ENCODE measurements around the gene GFPT1.
"Not testable (repeated sequence)": the region's sequence is repeated elsewhere in the genome, so short reads cannot be mapped to it uniquely, and the experiment has no call there.

Gene GFPT1

DNA sequence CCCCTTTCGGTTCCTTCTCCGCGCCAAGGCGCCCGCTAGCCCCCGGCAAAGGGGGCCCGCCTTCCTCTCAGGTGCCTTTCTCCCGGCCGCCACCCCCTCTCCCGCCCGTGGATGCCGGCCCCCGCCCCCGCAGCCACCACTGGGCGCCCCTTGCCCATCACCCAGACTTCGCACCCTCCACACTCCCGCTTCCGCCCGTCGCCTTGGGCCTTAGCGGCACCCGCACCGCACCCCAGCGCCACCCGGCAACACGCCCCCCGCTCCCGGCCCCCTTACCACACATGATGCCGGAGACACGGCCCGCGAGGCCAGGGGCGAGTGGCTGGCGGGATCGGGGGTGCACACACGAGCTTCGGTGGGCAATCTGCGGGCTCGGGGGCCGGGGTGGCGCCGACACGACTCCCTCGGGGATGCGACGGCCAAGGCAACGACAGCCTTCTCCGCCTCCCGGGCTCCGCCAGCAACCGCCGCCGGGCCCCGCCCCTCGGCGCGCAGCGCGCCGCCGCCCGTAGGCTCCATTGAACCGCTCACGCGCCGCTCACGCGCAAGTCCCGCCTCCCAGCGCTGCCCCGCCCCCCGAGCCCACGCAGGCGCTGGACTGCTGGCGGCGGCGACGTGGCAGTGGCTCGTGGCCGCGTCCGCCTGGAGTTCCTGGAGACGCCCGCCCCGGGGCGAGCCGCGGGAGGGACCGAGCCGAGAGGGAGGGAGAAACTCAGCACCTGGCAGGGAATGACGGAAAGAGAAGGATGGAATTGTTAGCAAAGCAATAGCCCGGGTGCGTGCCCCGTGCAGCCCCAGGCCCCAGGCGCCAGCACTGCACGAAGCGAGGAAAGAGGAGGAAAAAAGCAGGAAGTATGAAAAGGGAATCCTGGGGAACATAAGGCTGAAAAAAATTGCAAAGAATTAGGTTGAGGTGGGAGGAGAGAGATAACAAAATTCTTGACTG lies at the start of gene GFPT1:
Gene GFPT1, minus strand, starts transcription at position 439 of the 946 bp plus-strand sequence. Its CDS starts 156 bp downstream, at position 283.
- peak; percentile 82 for DNase-seq

DNA sequence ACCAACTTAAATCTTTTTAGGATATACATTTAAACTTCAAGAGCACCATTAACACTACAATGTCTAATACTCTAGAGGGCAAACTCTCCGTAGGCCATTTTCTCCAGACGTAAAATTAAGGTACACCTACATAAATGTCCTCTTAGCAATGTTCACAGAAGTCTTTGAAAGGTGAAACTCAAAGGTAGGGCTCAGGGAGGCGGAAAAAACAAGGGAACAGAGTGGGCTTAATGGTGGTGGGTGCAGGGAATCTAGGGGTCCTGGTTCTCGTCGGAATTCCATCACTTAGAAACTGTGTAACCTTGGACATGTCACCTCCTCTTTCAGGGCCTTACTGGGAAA lies 49.5 kb upstream of the GFPT1 start:
- DNase-seq, result no peak

DNA sequence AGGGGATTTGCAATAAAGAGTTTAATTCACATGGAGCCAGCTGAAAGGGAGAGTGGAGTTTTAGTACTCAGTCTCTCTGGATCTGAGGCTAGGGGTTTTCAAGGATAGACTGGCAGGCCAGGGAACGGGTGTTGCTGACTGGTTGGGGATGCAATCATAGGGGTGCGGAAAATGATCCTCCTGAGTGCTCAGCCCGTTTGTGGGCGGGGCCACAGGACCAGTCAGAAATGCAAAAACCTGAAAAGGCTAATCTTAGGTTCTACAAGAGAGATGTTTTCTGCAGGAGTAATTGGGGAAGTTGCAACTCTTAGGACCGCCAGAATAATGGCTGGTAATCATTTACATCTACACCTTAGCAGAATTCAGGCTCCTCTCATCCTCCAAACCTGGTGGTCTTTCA lies 47.7 kb upstream of the GFPT1 start:
- no peak for DNase-seq

DNA sequence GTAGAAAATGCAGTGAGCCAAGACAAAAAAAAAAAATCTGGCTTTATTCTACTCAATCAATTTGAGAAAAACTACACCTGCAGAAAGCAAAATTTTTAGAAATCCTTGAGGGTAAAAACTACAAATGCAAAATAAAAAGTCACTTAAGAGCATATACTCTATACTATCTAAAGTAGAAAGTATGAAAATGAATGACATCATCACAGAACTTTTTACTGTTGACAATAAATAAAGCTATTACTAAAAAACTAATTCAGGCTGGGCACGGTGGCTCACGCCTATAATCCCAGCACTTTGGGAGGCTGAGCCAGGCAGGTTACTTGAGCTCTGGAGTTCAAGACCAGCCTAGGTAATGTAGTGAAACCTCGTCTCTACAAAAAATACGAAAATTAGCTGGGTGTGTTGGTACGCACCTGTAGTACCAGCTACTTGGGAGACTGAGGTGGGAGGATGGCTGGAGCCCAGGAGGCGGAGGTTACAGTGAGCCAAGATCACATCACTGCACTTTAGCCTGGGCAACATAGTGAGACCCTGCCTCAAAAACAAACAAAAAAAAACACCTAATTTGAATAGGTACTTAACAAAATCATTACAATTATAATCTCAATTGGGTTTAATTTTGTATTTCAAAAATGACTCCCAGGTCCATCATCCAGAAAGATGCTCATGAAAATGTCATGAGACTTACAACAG lies 42.6 kb upstream of the GFPT1 start:
- no peak for DNase-seq

DNA sequence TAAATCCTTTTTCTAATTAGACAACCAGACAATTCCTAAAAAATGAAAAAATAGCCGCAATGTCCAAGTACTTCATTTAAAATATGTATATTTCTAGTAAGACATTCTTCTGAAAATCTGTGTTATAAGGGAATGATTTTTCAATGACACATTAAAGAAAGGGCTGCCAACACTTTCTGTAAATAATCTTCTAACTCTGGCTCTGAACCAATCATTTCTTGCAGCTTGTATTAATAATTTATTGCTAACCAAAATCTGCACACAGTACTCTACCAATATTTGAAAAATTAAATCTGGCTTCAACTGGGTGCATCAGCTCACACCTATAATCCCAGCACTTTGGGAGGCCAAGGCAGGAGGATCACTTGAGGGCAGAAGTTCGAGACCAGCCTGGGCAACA lies 42.0 kb upstream of the GFPT1 start:
- DNase-seq, result no peak

DNA sequence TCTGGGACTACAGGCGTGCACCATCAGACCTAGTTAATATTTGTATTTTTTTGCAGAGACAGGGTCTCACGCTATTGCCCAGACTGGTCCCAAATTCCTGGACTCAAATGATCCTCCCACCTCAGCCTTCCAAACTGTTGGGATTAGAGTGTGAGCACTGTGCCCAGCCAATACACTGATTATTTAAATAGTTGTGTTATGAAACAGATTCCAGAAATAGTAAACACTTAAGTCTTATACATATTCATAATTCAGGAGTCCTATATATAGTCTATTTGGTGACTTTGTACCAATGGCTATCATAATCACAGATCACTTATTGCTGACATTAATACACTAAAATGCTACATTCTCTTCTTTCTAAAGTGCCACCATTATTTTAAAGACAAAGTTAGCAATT lies 37.4 kb upstream of the GFPT1 start:
- DNase-seq, result no peak

DNA sequence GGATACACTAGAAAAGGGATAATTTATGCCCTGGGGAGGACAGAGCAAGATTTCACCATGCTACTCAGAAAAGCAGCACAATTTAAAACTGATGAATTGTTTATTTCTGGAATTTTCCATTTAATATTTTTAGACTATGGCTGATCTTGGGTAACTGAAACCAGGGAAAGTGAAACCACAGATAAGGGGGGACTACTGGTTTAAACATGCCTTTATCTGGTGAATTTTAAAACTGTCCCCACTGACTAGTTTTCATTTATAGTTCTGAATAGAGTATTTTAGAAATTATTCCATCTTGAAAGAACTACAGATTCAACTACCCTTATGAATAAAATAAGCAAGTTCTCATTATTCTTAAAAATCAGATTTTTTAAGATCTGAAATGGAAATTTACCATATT lies 35.2 kb upstream of the GFPT1 start:
- no peak for DNase-seq

DNA sequence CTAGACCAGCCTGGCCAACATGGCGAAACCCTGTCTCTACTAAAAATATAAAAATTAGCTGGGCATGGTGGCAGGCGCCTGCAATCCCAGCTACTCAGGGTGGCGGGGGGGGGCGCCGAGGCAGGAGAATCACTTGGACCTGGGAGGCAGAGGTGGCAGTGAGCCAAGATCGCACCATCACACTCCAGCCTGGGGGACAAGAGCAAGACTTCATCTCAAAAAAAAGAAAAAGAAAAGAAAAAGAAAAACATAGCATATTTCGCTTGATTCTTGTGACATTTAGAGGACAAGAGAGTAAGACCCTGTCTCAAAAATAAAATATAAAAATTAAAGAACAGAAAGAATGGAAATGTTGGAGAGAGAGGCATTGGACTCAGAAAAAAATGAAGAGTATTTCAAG lies 32.1 kb upstream of the GFPT1 start:
- not testable (repeated sequence) for DNase-seq

DNA sequence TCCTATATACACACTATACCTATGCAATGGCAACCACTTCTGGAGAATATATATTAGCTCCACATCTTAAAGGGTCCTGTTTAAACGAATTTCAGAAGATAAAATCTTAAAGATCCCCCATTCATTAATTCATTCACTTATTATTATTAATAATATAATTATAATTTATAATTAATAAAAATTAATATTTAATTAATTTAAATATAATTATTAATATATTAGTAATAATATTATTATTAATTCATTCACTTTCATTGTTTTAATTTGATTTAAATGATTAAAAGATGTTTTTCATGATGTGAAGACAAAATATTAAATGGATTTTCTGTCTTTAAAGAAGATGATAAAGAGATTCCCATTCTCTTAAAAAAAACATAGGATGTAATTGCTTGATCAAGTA lies 29.1 kb upstream of the GFPT1 start:
- DNase-seq, result no peak

DNA sequence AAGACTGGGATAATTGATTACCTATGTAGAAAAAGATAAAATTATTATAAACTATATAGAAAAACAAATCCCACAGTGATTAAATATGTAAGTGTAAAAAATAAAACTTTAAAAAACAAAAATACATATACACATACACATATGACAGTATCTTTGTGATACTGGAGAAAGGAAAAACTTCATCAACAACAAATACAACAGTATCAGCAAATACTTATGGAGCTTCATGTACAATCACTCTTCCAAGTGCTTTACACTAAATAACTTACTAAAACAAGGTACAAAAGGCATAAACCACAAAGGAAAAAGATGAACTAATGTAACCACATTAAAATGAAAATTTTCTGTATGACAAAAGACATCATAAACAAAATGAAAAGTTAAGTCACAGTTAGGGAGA lies 24.1 kb upstream of the GFPT1 start:
- DNase-seq, result no peak

DNA sequence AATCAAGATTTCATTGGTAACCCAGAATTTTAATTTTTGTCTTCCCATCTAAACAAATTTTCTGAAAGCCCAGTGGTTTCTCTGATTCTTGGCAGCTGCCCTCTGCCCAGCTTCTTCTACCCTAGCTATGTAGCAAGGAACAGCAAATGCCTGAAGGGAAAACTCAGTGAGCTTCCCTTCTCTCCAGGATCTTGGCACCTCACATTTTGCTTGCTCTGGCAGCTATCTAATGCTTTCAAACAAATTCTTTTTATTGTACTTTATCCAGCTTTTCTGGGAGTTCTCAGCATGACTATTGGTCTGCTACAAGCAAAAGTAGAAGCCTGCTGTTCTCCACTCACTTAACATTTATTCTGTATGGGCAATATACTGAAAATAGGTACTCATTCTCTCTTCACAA lies 18.3 kb upstream of the GFPT1 start:
- DNase-seq, result no peak

DNA sequence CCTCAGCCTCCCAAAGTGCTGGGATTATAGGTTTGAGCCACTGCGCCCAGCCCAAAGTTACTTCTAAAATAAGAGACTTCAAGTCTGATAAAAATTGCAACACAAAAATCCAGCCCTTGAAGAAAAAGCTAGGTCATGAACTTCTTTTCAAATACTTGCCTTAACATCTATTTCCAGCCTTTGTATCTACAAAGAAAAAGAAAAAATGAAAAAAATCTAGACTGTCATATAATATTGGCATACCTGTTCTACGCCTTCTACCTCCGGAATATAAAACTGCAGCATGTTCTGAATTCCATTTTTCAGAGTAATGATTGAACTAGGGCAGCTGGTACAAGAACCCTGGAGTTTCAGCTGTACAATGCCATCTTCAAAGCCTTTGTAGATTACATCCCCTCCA lies 13.1 kb upstream of the GFPT1 start:
- no peak for DNase-seq

DNA sequence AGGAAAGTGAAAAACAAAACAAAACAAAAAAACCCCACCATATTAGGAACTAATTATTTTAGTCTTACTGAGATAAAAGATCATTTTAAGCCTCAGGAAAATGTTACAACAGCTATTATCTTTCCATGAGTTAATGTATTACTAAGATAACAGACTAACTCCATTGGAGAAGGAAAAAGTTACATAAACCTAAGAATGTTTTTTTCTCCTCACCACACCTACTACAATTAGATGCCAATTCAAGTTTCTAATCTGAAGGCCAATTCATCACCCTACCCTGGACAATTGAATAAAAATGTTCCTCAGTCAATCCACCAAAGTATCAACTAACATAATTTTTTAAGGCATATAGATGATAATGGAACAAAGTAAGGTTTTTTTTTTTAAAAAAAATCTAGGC lies 10.2 kb upstream of the GFPT1 start:
- no peak for DNase-seq

DNA sequence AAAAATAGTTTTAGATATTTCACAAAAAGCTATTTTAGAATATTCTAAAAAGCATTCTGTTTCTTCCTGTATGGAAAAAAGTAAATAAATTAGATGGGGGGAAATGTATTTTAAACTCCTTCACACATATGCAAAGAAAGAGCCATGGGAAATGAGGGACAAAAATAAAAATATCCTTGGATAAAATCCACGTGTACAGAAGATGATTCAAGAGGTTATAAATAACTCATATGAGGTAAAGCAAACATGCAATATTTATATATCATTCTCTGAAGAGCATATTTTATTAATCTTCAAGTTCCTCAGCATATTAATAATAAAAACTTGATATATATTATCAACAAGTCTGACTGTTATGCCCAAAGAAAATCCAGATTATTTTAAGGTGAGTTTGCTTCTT lies 8.8 kb upstream of the GFPT1 start:
- DNase-seq, result no peak

DNA sequence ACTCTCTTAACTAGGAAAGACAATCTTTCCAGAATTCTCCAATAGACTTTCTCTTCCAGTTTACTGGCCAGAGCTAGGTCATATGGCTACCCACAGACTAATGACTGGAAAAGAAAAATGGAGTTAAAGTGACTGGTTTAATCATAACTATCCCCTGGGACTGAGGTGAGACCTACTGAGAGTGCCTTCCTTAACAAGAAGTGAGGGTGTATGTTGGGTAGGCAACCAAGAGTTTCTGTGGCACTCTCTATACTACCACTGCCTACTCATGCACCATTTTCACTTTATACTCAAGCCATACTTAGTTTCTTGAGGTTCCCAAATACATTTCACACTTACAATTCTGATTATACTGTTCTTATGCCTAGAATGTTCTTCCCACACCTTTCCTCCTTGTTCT lies 6.9 kb upstream of the GFPT1 start:
- DNase-seq, result no peak

DNA sequence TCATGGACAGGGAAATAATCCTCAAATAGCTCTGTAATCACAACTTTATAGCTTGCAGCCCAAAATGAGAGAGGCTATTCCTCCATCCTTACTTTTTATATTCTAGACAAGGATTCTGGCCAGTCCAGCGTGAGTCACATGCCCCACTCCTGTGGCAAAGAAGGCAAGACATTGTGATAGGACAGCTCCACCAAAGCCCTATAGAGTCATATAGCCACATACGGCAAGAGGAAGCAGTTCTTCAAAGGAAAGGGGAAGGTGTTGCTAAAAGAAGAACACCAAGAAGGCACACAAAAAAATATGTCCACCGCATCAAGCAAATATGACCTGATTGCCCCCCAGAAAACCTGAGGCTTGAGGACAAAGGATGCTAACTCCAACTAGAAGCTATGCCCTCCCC lies 3.4 kb upstream of the GFPT1 start:
- no peak for DNase-seq

DNA sequence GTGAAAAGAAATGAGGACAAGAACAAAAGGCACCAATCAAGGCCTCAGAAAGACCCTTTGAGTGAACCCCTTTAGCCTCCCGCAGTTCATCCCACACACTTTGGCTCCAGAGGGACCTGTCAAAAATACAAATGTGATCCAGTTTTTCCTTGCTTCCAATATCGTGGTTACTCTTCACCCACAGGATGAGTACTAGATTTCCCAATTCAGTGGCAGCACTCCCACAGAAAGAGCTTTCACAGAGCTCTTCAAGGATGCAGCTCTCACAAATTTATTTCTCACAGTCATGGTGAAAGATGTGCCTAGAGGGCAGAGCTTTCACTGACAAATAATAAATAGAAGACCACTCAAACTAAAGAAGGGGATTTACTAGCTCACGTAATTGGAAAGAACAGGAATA lies 3.0 kb upstream of the GFPT1 start:
- no peak for DNase-seq

DNA sequence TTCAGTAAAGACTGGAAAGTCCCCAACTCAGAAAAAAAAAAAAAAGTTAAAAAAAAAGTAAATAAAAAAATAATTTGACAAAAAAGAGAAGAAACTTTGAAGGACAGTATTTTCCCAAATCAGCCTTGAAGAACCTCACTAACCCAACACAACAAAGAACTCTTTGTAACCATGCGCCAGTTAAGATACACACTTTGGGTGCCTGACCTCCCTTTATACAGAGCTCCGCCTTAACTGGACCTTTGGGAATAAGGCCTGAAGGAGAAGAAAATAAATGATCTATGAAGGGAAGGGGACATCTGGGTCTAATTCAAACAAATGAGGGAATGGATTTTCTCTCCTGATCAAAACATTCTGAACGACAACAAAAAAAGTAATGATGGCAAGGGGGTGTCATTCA lies 2.2 kb upstream of the GFPT1 start:
- DNase-seq, result no peak

DNA sequence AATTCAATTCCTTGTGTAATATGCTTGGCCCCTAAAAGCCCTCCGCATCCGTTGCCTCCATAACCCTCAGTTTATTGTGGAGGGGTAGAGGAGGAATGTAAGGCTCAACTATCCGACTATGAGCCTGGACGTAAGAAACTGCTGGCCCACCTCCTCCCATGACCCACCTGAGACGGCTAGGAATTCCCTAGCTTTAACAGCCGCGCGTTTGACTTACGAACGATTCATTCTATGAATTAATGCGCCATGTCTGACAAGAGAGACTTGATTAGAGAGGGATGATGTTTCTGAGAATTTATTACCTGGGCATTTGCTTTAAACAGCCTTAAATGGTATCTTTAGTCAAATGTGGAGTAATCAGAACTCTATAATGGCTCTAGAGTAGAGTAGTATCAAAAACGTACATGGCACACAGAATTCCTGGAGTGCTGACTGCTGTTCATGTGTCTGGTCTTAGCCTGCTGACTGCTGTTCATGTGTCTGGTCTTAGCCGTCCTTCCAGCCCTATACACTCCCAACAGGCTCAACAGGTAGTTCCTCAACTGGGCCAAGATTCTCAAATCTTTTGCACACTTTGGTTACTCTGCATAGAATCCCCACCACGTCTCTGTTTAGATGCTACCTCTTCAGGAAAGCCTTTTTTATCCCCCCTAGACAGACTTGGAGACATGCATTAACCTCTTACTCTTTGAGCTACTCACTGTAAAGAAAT lies 899 bp upstream of the GFPT1 start:
- DNase-seq, result no peak

DNA sequence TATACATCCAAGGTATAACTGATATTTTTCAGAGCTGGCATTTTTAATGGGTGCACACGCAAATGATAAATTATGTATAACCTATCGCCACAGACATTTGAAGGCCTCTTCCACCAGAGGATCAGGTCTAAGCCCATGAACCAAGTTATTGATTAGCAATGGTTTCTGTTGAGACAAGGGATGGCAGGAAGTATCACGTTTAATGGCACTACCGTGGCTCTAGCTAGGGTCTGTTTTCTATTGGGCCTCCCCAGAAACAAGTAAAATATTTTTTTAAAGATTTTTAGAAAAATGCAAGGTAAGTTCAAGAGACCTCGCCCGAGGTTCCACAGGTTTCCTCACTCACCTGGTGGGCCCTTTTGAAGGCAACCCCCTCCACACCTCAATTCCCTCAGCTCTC lies 667 bp downstream of the GFPT1 start:
- DNase-seq, result no peak

DNA sequence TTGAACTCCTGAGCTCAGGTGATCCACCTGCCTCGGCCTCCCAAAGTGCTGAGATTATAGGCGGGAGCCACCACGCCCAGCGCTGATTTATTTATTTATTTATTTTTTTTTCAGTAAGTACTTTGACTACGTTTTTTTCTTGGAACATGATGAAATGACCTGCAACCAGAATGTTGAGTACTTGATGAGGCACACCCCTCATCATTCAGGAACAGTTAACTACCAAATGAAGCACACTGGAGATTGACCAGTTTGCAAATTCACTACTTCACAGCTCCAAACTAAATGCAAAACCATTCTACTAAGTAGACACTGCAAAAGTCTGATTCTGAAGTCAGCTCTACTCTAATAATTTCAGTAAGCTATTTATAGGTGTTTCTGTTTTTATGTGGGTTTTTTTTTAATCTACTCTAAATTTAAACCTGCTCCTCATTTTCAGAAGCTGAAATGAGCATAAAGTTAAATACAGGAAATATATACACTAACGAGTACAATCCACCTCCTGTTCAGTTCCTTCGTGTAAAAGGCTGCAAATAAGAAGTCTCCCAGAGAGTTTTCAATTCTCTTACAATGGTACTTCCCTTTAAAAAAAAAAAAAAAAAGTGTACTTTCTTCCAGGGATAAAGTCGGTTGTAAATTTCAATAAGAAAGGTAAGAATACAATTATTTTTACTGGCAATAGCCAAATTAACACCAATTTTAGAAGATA lies 1.4 kb downstream of the GFPT1 start:
- no peak for DNase-seq

DNA sequence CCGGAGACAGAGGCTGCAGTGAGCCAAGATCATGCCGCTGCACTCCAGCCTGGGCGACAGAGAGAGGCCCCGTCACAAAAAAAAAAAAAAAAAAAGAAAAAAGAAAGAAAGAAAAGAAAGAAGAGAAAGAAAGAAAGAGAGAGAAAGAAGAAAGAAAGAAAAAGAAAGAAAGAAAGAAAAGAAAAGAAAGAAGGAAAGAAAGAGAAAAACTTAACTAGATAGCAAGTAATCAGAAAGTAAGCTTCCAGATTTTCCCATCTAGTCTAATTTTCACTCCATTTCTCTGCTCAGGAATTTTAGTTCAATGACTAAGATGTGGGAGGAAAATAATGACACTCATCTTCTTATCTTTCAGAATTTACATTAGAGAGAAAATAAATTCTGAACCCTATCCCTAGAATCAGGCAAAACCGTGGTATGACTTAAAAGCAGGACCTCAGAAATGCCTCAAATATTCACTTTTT lies 2.4 kb downstream of the GFPT1 start:
- no peak for DNase-seq

DNA sequence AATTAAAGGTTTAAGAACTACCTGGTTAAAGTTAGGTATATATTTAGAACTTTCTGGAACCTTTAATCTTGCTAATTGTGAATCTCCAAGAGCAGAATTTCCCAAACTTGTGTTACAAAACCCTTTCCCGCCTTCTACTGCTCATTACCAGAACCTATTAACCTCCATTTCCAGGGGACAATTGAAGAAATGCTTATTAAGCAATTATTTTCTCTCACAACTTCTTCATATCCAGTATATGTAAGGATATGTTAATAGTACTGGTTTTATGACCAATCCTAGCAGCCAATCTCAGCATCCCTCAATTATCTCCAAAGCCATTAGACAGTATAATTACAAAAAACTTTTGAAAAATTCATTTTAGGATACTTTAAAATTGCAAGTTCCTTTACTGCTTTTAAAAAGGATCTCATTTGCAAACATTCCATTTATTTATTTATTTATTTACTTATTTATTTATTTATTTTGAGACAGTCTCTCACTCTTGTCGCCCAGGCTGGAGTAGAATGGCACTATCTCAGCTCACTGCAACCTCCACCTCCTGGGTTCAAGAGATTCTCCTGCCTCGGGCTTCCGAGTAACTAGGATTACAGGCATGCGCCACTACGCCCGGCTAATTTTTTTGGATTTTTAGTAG lies 3.7 kb downstream of the GFPT1 start:
- DNase-seq, result no peak

Measured in NCI-H446 treated with DMSO at 0.1 percent for 48 hours (cell line).